ENCODE results near the gene FTSJ1. TPM values are rescaled to one million over a fixed set of nuclear protein-coding genes. Genes with fewer than 3 reads are reported as not detected.

FTSJ1 gene
- total and polyA plus RNA-seq, 5 donors, result 19.9 to 25.5 (median 21.2) TPM

- 62% methylated on average over 5 of the region's 5 CpGs for WGBS
- H3K4me1 ChIP-seq (ENCODE audit: control insufficient read depth, insufficient read depth, low read length), result no peaks in the 10 kb centered on the region
- no peak overlapping the region for H3K27ac ChIP-seq (ENCODE audit: low read length)
- H3K9me3 ChIP-seq (ENCODE audit: control insufficient read depth, low read length), result no peaks in the 10 kb centered on the region
- no peak overlapping the region for H3K4me3 ChIP-seq (ENCODE audit: low read length)
- DNase-seq (no peak), ATAC-seq (no peak)
- intact Hi-C loops (cut with DNase I), result loop anchor here in 1 of 4 donors (10.0 kb wide), 1 partner anchor 413 kb away; no protein-coding TSS in a partner anchor
- H3K27me3 ChIP-seq (ENCODE audit: control insufficient read depth, insufficient read depth), result no peaks in the 10 kb centered on the region
Measured at GRCh38 chrX:48497871-48498270, 21.9 kb downstream of the FTSJ1 start.

GRCh38 chrX:48498374-48498809 is 22.4 kb downstream of the FTSJ1 start:
- no peak overlapping the region for H3K4me3 ChIP-seq (ENCODE audit: low read length)
- H3K27ac ChIP-seq (ENCODE audit: low read length), result no peak overlapping the region
- intact Hi-C loops (cut with DNase I), result loop anchor here in 1 of 4 donors (10.0 kb wide), 1 partner anchor 414 kb away; no protein-coding TSS in a partner anchor
- ATAC-seq, result peak in 1 of 2 donors; percentile 31
- WGBS, result 44% methylated on average over 6 of the region's 6 CpGs
- DNase-seq, result no peak
- no peaks in the 10 kb centered on the region for H3K4me1 ChIP-seq (ENCODE audit: control insufficient read depth, insufficient read depth, low read length)
- no peaks in the 10 kb centered on the region for H3K27me3 ChIP-seq (ENCODE audit: control insufficient read depth, insufficient read depth)
- no peaks in the 10 kb centered on the region for H3K9me3 ChIP-seq (ENCODE audit: control insufficient read depth, low read length)

- Histone ChIP-seq H3K27me3 (ENCODE audit: control insufficient read depth, insufficient read depth) (no peaks in the 10 kb centered on the region), H3K9me3 (ENCODE audit: control insufficient read depth, low read length) (no peaks in the 10 kb centered on the region), H3K4me1 (ENCODE audit: control insufficient read depth, insufficient read depth, low read length) (no peaks in the 10 kb centered on the region), H3K27ac (ENCODE audit: low read length) (no peak overlapping the region), H3K4me3 (ENCODE audit: low read length) (no peak overlapping the region)
- intact Hi-C loops (cut with DNase I), result no loop called here
- no peak for ATAC-seq
- WGBS, result 73% methylated on average over 7 of the region's 7 CpGs
- DNase-seq, result no peak
Measured at GRCh38 chrX:48504261-48504660, 28.3 kb downstream of the FTSJ1 start.

GRCh38 chrX:48505481-48505880 is 29.5 kb downstream of the FTSJ1 start:
- Histone ChIP-seq H3K4me3 (ENCODE audit: low read length) (no peak overlapping the region), H3K27me3 (ENCODE audit: control insufficient read depth, insufficient read depth) (no peaks in the 10 kb centered on the region), H3K9me3 (ENCODE audit: control insufficient read depth, low read length) (no peaks in the 10 kb centered on the region), H3K4me1 (ENCODE audit: control insufficient read depth, insufficient read depth, low read length) (peaks cover 2% of the 10 kb centered on the region), H3K27ac (ENCODE audit: low read length) (no peak overlapping the region)
- WGBS, result 72% methylated on average over 5 of the region's 5 CpGs
- no peak for DNase-seq
- intact Hi-C loops (cut with DNase I), result no loop called here
- ATAC-seq, result no peak

GRCh38 chrX:48507246-48507645 is 31.2 kb downstream of the FTSJ1 start:
- 81% methylated on average over 5 of the region's 5 CpGs for WGBS
- no peaks in the 10 kb centered on the region for H3K27me3 ChIP-seq (ENCODE audit: control insufficient read depth, insufficient read depth)
- DNase-seq, result no peak
- H3K4me1 ChIP-seq (ENCODE audit: control insufficient read depth, insufficient read depth, low read length), result peaks cover 2% of the 10 kb centered on the region
- intact Hi-C loops (cut with DNase I), result no loop called here
- no peaks in the 10 kb centered on the region for H3K9me3 ChIP-seq (ENCODE audit: control insufficient read depth, low read length)
- H3K27ac ChIP-seq (ENCODE audit: low read length), result no peak overlapping the region
- no peak for ATAC-seq
- H3K4me3 ChIP-seq (ENCODE audit: low read length), result no peak overlapping the region

GRCh38 chrX:48508400-48509244 is 32.6 kb downstream of the FTSJ1 start, which contains the start of gene PORCN:
PORCN (plus strand) TSS chrX:48508992; CDS start chrX:48509821, 829 bp downstream.
- intact Hi-C loops (cut with DNase I), result no loop called here
- peak within 1 kb of the TSS; percentile 77 for H3K27ac ChIP-seq (ENCODE audit: low read length)
- DNase-seq (peak; percentile 85 to 95 (median 93)), ATAC-seq (peak; percentile 96 to 98)
- H3K27me3 ChIP-seq (ENCODE audit: control insufficient read depth, insufficient read depth), result no peaks in the 10 kb centered on the region
- H3K4me3 ChIP-seq (ENCODE audit: low read length), result peak within 1 kb of the TSS; percentile 82
- H3K9me3 ChIP-seq (ENCODE audit: control insufficient read depth, low read length), result no peaks in the 10 kb centered on the region
- under 1% methylated on average over 63 of the region's 65 CpGs for WGBS
- H3K4me1 ChIP-seq (ENCODE audit: control insufficient read depth, insufficient read depth, low read length), result peaks cover 2% of the 10 kb centered on the region

- intact Hi-C loops (cut with DNase I), result no loop called here
- ATAC-seq (no peak), DNase-seq (no peak)
- WGBS, result 1% methylated on average over 16 of the region's 16 CpGs
- Histone ChIP-seq H3K9me3 (ENCODE audit: control insufficient read depth, low read length) (no peaks in the 10 kb centered on the region), H3K4me3 (ENCODE audit: low read length) (peak overlapping the region; percentile 82), H3K27me3 (ENCODE audit: control insufficient read depth, insufficient read depth) (no peaks in the 10 kb centered on the region), H3K4me1 (ENCODE audit: control insufficient read depth, insufficient read depth, low read length) (peaks cover 2% of the 10 kb centered on the region), H3K27ac (ENCODE audit: low read length) (peak overlapping the region; percentile 60)
Measured at GRCh38 chrX:48509245-48509590, 33.2 kb downstream of the FTSJ1 start.

GRCh38 chrX:48509619-48510018 is 33.6 kb downstream of the FTSJ1 start:
- ATAC-seq (no peak), DNase-seq (no peak)
- Histone ChIP-seq H3K27me3 (ENCODE audit: control insufficient read depth, insufficient read depth) (no peaks in the 10 kb centered on the region), H3K27ac (ENCODE audit: low read length) (no peak overlapping the region), H3K4me3 (ENCODE audit: low read length) (peak overlapping the region; percentile 82), H3K4me1 (ENCODE audit: control insufficient read depth, insufficient read depth, low read length) (peaks cover 2% of the 10 kb centered on the region), H3K9me3 (ENCODE audit: control insufficient read depth, low read length) (no peaks in the 10 kb centered on the region)
- intact Hi-C loops (cut with DNase I), result loop anchor here in 1 of 4 donors (5.0 kb wide), 1 partner anchor 432 kb away; no protein-coding TSS in a partner anchor
- 59% methylated on average over 11 of the region's 11 CpGs for WGBS

- no peak overlapping the region for H3K4me3 ChIP-seq (ENCODE audit: low read length)
- intact Hi-C loops (cut with DNase I), result loop anchor here in 1 of 4 donors (5.0 kb wide), 1 partner anchor 434 kb away; no protein-coding TSS in a partner anchor
- 81% methylated on average over 4 of the region's 4 CpGs for WGBS
- H3K27ac ChIP-seq (ENCODE audit: low read length), result no peak overlapping the region
- peaks cover 2% of the 10 kb centered on the region for H3K4me1 ChIP-seq (ENCODE audit: control insufficient read depth, insufficient read depth, low read length)
- H3K9me3 ChIP-seq (ENCODE audit: control insufficient read depth, low read length), result no peaks in the 10 kb centered on the region
- ATAC-seq, result no peak
- no peak for DNase-seq
- no peaks in the 10 kb centered on the region for H3K27me3 ChIP-seq (ENCODE audit: control insufficient read depth, insufficient read depth)
Measured at GRCh38 chrX:48511560-48511959, 35.6 kb downstream of the FTSJ1 start.

GRCh38 chrX:48512371-48512935 is 36.5 kb downstream of the FTSJ1 start:
- intact Hi-C loops (cut with DNase I), result loop anchor here in 1 of 4 donors (5.0 kb wide), 1 partner anchor 435 kb away; no protein-coding TSS in a partner anchor
- no peaks in the 10 kb centered on the region for H3K27me3 ChIP-seq (ENCODE audit: control insufficient read depth, insufficient read depth)
- no peak overlapping the region for H3K27ac ChIP-seq (ENCODE audit: low read length)
- H3K4me3 ChIP-seq (ENCODE audit: low read length), result no peak overlapping the region
- ATAC-seq (no peak), DNase-seq (no peak)
- H3K9me3 ChIP-seq (ENCODE audit: control insufficient read depth, low read length), result no peaks in the 10 kb centered on the region
- whole genome bisulfite sequencing, result 96% methylated on average over 20 of the region's 20 CpGs
- peaks cover 2% of the 10 kb centered on the region for H3K4me1 ChIP-seq (ENCODE audit: control insufficient read depth, insufficient read depth, low read length)

GRCh38 chrX:48513670-48514069 is 37.7 kb downstream of the FTSJ1 start:
- DNase-seq (no peak), ATAC-seq (no peak)
- Histone ChIP-seq H3K4me3 (ENCODE audit: low read length) (no peak overlapping the region), H3K9me3 (ENCODE audit: control insufficient read depth, low read length) (no peaks in the 10 kb centered on the region), H3K27me3 (ENCODE audit: control insufficient read depth, insufficient read depth) (no peaks in the 10 kb centered on the region), H3K27ac (ENCODE audit: low read length) (no peak overlapping the region), H3K4me1 (ENCODE audit: control insufficient read depth, insufficient read depth, low read length) (peaks cover 2% of the 10 kb centered on the region)
- WGBS, result 79% methylated on average over 4 of the region's 4 CpGs
- intact Hi-C loops (cut with DNase I), result loop anchor here in 1 of 4 donors (5.0 kb wide), 1 partner anchor 436 kb away; no protein-coding TSS in a partner anchor
